Measurements from ENCODE around the gene PTPRH.

DNA sequence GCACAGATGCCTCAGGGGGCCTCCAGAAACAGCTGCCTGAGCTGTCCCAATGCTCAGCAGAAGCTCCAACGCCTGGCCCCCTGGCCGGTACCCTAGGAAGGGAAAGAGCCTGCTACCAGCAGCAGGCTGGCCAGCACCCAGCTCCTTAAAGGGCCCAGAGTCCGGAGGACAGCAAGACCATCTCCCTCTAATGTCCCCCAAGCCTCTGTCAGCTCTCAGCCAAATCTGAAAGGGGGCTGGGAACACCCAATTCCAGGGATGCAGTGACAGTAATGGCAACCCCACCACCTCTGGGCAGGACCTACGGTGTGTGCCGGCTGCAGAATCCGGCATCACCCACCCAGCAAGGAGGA is 45.3 kb upstream of the PTPRH start:
- TF ChIP-seq NFE2L1 (tag; IDR thresholded peaks at IDR 0.05; ENCODE audit: borderline replicate concordance, low read depth) (no peak), GABPB1 (CRISPR knock-in tag; IDR thresholded peaks at IDR 0.05) (no peak), FOS (IDR thresholded peaks at IDR 0.05; ENCODE audit: extremely low read depth, insufficient read length) (no peak), ZKSCAN3 (CRISPR knock-in tag; IDR thresholded peaks at IDR 0.05) (no peak)
- TF ChIP-seq, protein P1, sequence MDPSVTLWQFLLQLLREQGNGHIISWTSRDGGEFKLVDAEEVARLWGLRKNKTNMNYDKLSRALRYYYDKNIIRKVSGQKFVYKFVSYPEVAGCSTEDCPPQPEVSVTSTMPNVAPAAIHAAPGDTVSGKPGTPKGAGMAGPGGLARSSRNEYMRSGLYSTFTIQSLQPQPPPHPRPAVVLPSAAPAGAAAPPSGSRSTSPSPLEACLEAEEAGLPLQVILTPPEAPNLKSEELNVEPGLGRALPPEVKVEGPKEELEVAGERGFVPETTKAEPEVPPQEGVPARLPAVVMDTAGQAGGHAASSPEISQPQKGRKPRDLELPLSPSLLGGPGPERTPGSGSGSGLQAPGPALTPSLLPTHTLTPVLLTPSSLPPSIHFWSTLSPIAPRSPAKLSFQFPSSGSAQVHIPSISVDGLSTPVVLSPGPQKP (CRISPR knock-in tag; IDR thresholded peaks at IDR 0.05): no peak
- TF ChIP-seq, protein P2, sequence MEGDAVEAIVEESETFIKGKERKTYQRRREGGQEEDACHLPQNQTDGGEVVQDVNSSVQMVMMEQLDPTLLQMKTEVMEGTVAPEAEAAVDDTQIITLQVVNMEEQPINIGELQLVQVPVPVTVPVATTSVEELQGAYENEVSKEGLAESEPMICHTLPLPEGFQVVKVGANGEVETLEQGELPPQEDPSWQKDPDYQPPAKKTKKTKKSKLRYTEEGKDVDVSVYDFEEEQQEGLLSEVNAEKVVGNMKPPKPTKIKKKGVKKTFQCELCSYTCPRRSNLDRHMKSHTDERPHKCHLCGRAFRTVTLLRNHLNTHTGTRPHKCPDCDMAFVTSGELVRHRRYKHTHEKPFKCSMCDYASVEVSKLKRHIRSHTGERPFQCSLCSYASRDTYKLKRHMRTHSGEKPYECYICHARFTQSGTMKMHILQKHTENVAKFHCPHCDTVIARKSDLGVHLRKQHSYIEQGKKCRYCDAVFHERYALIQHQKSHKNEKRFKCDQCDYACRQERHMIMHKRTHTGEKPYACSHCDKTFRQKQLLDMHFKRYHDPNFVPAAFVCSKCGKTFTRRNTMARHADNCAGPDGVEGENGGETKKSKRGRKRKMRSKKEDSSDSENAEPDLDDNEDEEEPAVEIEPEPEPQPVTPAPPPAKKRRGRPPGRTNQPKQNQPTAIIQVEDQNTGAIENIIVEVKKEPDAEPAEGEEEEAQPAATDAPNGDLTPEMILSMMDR (IDR thresholded peaks at IDR 0.05 in 2 of 3, conservative IDR thresholded peaks at IDR 0.05 in 1 of 3; ENCODE audit: insufficient read depth in 2 of 3, low read depth in 1 of 3, low read length in 3 of 3): no peak
- TF ChIP-seq, protein P3, sequence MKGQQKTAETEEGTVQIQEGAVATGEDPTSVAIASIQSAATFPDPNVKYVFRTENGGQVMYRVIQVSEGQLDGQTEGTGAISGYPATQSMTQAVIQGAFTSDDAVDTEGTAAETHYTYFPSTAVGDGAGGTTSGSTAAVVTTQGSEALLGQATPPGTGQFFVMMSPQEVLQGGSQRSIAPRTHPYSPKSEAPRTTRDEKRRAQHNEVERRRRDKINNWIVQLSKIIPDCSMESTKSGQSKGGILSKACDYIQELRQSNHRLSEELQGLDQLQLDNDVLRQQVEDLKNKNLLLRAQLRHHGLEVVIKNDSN (CRISPR knock-in tag; IDR thresholded peaks at IDR 0.05): no peak

All from K562 (cell line).